Astrocyte (in vitro differentiated cells and primary cell): ENCODE data around the gene GRID2. TPM values are rescaled to one million over a fixed set of nuclear protein-coding genes. Genes with fewer than 3 reads are reported as not detected.

ENCODE experiments used
- DNase-seq: peaks from one replicate; pipeline ENCODE4 v3.0.0-alpha.2; 2010; ENCODE audit warnings: low read depth
- FAIRE-seq: peaks from 2 replicates; lab custom pipeline; 2011; peaks lifted over from hg19 to GRCh38; lab: Jason Lieb, UNC
- H2AFZ ChIP-seq: 2 replicates; pipeline ENCODE4 v1.6.0; 2012; ENCODE audit warnings: low read depth, low read length, inconsistent platforms
- H3K27ac ChIP-seq: 2 replicates; pipeline ENCODE4 v1.5.1; 2011; ENCODE audit warnings: low read depth, low read length, inconsistent platforms
- H3K27me3 ChIP-seq: 2 replicates; pipeline ENCODE4 v1.6.0; 2011; ENCODE audit warnings: low read length, inconsistent platforms; ENCODE audit not compliant: insufficient read depth
- H3K36me3 ChIP-seq: 2 replicates; pipeline ENCODE4 v1.5.1; 2011; ENCODE audit warnings: low read length, inconsistent platforms; ENCODE audit not compliant: insufficient read depth
- H3K4me1 ChIP-seq: 2 replicates; pipeline ENCODE4 v1.5.1; 2011; ENCODE audit warnings: low read length, inconsistent platforms; ENCODE audit not compliant: insufficient read depth
- H3K4me2 ChIP-seq: 2 replicates; pipeline ENCODE4 v1.6.0; 2012; ENCODE audit warnings: low read length, inconsistent platforms
- H3K4me3 ChIP-seq: 2 replicates; pipeline ENCODE4 v1.5.1; 2011; ENCODE audit warnings: low read depth, mild to moderate bottlenecking, low read length, inconsistent platforms; ENCODE audit not compliant: insufficient read depth
- H3K79me2 ChIP-seq: 2 replicates; pipeline ENCODE4 v1.6.0; 2012; ENCODE audit warnings: mild to moderate bottlenecking, low read length, inconsistent platforms; ENCODE audit not compliant: insufficient read depth
- H3K9ac ChIP-seq: 2 replicates; pipeline ENCODE4 v1.6.0; 2012; ENCODE audit warnings: mild to moderate bottlenecking, low read length, inconsistent platforms
- H3K9me3 ChIP-seq: 2 replicates; pipeline ENCODE4 v1.5.1; 2012; ENCODE audit warnings: low read depth, mild to moderate bottlenecking, low read length, inconsistent platforms; ENCODE audit not compliant: insufficient read depth
- H4K20me1 ChIP-seq: 2 replicates; pipeline ENCODE4 v1.6.0; 2012; ENCODE audit warnings: low read length, inconsistent platforms; ENCODE audit not compliant: insufficient read depth
- H3K27ac Mint-ChIP-seq: one replicate; pipeline ENCODE4 v1.8.0; 2021; ENCODE audit warnings: mild to moderate bottlenecking, mixed read lengths; ENCODE audit not compliant: unreplicated experiment
- H3K27me3 Mint-ChIP-seq: one replicate; pipeline ENCODE4 v1.8.0; 2021; ENCODE audit warnings: low read depth, mixed read lengths; ENCODE audit not compliant: unreplicated experiment
- H3K36me3 Mint-ChIP-seq: one replicate; pipeline ENCODE4 v1.8.0; 2021; ENCODE audit warnings: low read depth, mixed read lengths; ENCODE audit not compliant: unreplicated experiment
- H3K4me1 Mint-ChIP-seq: one replicate; pipeline ENCODE4 v1.8.0; 2021; ENCODE audit warnings: low read depth, mixed read lengths; ENCODE audit not compliant: unreplicated experiment
- H3K4me3 Mint-ChIP-seq: one replicate; pipeline ENCODE4 v1.8.0; 2021; ENCODE audit warnings: mild to moderate bottlenecking, moderate library complexity, mixed read lengths; ENCODE audit not compliant: unreplicated experiment
- H3K9me3 Mint-ChIP-seq: one replicate; pipeline ENCODE4 v1.8.0; 2021; ENCODE audit warnings: mild to moderate bottlenecking, mixed read lengths; ENCODE audit not compliant: unreplicated experiment
- EZH2 ChIP-seq: IDR thresholded peaks from 2 replicates; pipeline ENCODE4 v1.6.1; 2012; ENCODE audit warnings: mild to moderate bottlenecking, low read length, inconsistent platforms; ENCODE audit not compliant: insufficient read depth
- total RNA-seq: library from RNA; stranded (reverse); gene quantifications from 2 replicates; pipeline ENCODE4 v1.2.1, GENCODE V29; 2021
- TF ChIP-seq, protein P1 (sequence below): IDR thresholded peaks from 2 replicates; pipeline ENCODE4 v1.5.1; 2011; ENCODE audit warnings: low read depth, mild to moderate bottlenecking, inconsistent platforms, low read length, moderate library complexity; ENCODE audit not compliant: insufficient read depth

GRID2 gene
- total RNA-seq, 1 donor from 2014 or later: 0.14 TPM

GRCh38 chr4:93761286-93761685 lies 1457.5 kb downstream of the GRID2 start:
- H3K9me3 Mint-ChIP-seq: no peaks in the 10 kb centered on the region
- no peak overlapping the region for H3K27ac Mint-ChIP-seq
- TF ChIP-seq EZH2: no peak
- TF ChIP-seq, protein P1, sequence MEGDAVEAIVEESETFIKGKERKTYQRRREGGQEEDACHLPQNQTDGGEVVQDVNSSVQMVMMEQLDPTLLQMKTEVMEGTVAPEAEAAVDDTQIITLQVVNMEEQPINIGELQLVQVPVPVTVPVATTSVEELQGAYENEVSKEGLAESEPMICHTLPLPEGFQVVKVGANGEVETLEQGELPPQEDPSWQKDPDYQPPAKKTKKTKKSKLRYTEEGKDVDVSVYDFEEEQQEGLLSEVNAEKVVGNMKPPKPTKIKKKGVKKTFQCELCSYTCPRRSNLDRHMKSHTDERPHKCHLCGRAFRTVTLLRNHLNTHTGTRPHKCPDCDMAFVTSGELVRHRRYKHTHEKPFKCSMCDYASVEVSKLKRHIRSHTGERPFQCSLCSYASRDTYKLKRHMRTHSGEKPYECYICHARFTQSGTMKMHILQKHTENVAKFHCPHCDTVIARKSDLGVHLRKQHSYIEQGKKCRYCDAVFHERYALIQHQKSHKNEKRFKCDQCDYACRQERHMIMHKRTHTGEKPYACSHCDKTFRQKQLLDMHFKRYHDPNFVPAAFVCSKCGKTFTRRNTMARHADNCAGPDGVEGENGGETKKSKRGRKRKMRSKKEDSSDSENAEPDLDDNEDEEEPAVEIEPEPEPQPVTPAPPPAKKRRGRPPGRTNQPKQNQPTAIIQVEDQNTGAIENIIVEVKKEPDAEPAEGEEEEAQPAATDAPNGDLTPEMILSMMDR: no peak
- no peak overlapping the region for H3K9ac ChIP-seq
- H3K36me3 ChIP-seq: no peaks in the 10 kb centered on the region
- H3K27ac ChIP-seq: no peak overlapping the region
- H3K79me2 ChIP-seq: no peaks in the 10 kb centered on the region
- no peaks in the 10 kb centered on the region for H3K36me3 Mint-ChIP-seq
- no peaks in the 10 kb centered on the region for H3K27me3 Mint-ChIP-seq
- FAIRE-seq (no peak), DNase-seq (no peak)
- H3K4me1 Mint-ChIP-seq: no peaks in the 10 kb centered on the region
- H4K20me1 ChIP-seq: no peaks in the 10 kb centered on the region
- H3K4me2 ChIP-seq: no peak overlapping the region
- H2AFZ ChIP-seq: no peak overlapping the region
- no peaks in the 10 kb centered on the region for H3K9me3 ChIP-seq
- no peak overlapping the region for H3K4me3 Mint-ChIP-seq
- no peak overlapping the region for H3K4me3 ChIP-seq
- H3K27me3 ChIP-seq: no peaks in the 10 kb centered on the region
- no peaks in the 10 kb centered on the region for H3K4me1 ChIP-seq

- H3K79me2 ChIP-seq: no peaks in the 10 kb centered on the region
- H3K36me3 ChIP-seq: no peaks in the 10 kb centered on the region
- FAIRE-seq: no peak
- peak; percentile 2 for DNase-seq
- H3K4me3 Mint-ChIP-seq: no peak overlapping the region
- no peaks in the 10 kb centered on the region for H3K4me1 ChIP-seq
- no peaks in the 10 kb centered on the region for H3K27me3 Mint-ChIP-seq
- H3K9ac ChIP-seq: no peak overlapping the region
- H3K27ac ChIP-seq: no peak overlapping the region
- H3K27ac Mint-ChIP-seq: no peak overlapping the region
- H3K27me3 ChIP-seq: peaks cover 2% of the 10 kb centered on the region
- TF ChIP-seq, protein P1: peak; percentile 82
- TF ChIP-seq EZH2: no peak
- H3K4me1 Mint-ChIP-seq: no peaks in the 10 kb centered on the region
- no peaks in the 10 kb centered on the region for H3K36me3 Mint-ChIP-seq
- no peaks in the 10 kb centered on the region for H4K20me1 ChIP-seq
- H3K9me3 ChIP-seq: no peaks in the 10 kb centered on the region
- H2AFZ ChIP-seq: no peak overlapping the region
- no peak overlapping the region for H3K4me3 ChIP-seq
- no peak overlapping the region for H3K4me2 ChIP-seq
- no peaks in the 10 kb centered on the region for H3K9me3 Mint-ChIP-seq
These were observed 1461.0 kb downstream of the GRID2 start for GRCh38 chr4:93764639-93765246.

DNA sequence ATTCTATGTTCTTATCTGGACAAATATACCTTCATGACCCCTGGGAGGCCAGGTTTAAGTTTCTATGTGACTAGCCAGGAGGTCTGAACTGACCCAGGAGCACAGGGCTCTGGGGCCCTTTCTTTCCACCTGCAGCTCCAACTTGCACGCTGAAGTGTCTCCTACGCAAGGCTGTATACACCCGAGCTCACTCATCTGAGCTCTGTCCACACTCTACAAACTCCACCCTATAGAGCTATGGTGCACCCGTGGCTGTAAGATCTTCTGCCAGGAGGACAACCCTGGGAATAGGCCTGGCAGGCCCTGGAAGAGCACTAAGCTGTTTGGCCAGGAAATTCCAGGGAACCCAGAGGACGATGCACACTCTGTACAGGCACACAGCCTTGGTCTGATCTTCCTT lies 1464.2 kb downstream of the GRID2 start:
- Mint-ChIP-seq H3K36me3 (no peaks in the 10 kb centered on the region), H3K4me3 (no peak overlapping the region), H3K9me3 (no peaks in the 10 kb centered on the region), H3K27ac (no peak overlapping the region), H3K4me1 (no peaks in the 10 kb centered on the region), H3K27me3 (no peaks in the 10 kb centered on the region)
- no peak overlapping the region for H3K9ac ChIP-seq
- no peak overlapping the region for H3K4me3 ChIP-seq
- H4K20me1 ChIP-seq: no peaks in the 10 kb centered on the region
- DNase-seq: no peak
- no peak overlapping the region for H2AFZ ChIP-seq
- FAIRE-seq: no peak
- no peak overlapping the region for H3K27ac ChIP-seq
- no peaks in the 10 kb centered on the region for H3K4me1 ChIP-seq
- H3K4me2 ChIP-seq: no peak overlapping the region
- peaks cover 2% of the 10 kb centered on the region for H3K27me3 ChIP-seq
- TF ChIP-seq, protein P1: no peak
- no peak for TF ChIP-seq EZH2
- H3K36me3 ChIP-seq: no peaks in the 10 kb centered on the region
- no peaks in the 10 kb centered on the region for H3K9me3 ChIP-seq
- H3K79me2 ChIP-seq: no peaks in the 10 kb centered on the region
